ENCODE data around the gene SLC3A2.
"Not testable (repeated sequence)": the region's sequence is repeated elsewhere in the genome, so short reads cannot be mapped to it uniquely, and the experiment has no call there.

The SLC3A2 gene

DNA sequence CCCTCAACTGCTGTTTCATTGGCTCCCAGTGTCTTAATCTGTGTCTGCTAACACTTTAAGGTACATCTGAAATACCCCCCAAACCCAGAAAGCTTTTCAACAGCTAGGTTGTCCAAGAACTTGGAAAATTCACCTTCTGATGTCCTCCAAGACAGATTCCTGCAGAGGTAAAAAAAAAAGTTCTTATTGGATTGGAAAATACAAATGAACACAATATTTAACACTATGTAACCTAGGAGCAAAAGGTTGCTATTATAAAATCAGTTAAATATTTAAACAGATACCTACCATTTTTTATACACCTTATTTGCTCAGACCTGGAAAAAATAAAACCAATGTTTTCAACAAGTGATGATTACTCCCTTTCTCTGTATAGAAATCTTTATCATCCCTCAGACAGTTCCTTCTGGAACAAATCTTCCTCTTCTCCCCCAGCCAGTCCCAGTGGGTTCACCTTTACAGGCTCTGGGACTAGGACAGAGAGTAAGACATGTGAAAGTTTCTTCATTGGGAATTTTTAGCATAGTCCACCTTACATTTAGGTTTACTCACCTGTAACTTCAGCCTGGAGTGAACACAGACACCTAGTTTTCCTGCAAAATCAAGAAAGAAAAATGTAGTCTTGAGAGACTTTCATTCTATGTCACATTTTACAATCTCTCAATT lies 28.0 kb upstream of the SLC3A2 start:
- DNase-seq (ENCODE audit: low spot score) = no peak

GRCh38 chr11:62853279-62853965 lies 27.3 kb upstream of the SLC3A2 start:
- no peak for DNase-seq (ENCODE audit: low spot score)

- no peak for DNase-seq (ENCODE audit: low spot score)
Measured at GRCh38 chr11:62854013-62854824, 26.5 kb upstream of the SLC3A2 start.

DNA sequence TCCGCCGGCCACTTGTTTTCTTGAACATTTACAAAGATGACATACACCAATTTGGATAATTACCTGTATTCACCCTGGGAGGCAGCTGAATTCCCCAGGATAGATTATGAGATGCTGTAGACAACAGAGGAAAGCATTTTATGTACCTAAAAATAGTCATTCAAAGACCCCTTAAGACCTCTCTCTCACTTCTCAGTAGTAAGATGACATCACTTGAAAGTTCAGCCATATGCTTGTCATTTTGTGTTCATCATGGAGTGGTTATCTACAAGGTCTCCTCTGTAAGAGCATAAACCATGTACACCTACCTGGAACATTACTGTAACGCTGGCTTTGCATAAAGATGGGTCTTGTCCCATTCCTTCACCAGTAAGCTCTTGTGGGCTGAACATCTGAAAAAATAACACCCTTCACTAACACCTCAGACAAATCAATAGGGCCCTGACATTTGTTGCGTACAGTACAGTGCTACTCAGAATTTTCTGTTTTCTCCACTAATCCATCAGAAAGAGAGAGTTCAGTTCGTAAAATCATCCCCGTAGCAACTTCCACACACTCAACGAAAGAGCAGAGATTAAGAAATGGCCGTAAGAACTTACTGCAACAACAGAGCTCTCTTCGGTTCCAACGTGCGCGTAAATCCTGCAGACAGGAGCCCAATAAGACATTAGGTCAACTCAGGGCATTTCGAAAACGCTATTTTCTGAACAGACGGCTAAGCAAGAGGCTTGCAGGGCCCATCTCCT lies 25.7 kb upstream of the SLC3A2 start:
- no peak for DNase-seq (ENCODE audit: low spot score)

DNA sequence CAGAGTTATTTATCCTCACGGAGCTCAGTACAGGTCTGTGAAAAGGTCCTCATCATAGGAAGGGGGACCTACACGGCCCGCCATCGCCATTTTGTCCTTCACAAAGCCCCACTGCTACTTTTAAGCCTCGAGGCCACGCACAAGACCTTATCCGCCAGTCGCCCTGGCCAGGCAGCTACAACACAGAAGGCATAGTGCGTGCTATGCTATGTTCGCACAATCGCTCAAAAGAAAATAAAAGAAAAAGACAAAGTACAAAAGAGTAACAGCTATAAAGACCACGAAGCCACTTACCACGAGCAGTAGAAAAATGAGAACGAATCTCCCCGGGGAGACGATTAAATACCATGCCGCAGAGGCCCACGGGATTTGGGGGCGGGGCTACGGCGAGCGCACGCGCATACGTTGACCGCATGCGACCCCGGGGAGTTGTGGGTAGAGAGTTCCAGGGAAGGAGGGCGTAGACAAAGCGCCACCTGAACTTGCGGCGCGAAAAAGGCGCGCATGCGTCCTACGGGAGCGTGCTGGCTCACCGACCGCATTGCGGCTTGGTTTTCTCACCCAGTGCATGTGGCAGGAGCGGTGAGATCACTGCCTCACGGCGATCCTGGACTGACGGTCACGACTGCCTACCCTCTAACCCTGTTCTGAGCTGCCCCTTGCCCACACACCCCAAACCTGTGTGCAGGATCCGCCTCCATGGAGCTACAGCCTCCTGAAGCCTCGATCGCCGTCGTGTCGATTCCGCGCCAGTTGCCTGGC lies 24.9 kb upstream of the SLC3A2 start:
- DNase-seq (ENCODE audit: low spot score) = peak; percentile 99

DNA sequence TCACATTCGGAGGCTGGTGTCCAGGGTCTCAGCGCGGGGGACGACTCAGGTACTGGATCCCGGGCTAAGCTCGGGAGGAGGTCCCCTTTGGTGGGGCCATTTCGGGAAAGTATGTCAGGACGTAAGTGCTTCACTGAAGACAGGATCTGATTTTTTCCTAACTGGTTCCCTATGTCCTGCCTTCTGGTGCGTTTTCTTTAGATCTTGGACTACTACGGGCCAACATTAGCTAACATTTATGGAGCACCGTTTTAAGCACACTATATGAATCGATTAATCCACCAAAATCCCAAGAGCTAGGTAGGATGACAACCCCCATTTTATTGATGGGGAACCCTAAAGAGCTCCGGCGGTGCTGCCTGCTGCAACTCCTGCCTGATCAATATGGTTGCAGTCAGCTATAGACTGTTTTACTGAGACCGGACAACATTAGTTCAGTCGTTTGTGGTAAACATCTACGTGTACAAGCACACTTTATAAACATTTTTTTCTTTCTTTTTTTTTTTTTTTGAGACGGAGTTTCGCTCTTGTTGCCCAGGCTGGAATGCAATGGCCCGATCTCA lies 24.3 kb upstream of the SLC3A2 start:
- DNase-seq (ENCODE audit: low spot score) = no peak

GRCh38 chr11:62857541-62857982 lies 23.1 kb upstream of the SLC3A2 start:
- peak; percentile 55 for DNase-seq (ENCODE audit: low spot score)

DNA sequence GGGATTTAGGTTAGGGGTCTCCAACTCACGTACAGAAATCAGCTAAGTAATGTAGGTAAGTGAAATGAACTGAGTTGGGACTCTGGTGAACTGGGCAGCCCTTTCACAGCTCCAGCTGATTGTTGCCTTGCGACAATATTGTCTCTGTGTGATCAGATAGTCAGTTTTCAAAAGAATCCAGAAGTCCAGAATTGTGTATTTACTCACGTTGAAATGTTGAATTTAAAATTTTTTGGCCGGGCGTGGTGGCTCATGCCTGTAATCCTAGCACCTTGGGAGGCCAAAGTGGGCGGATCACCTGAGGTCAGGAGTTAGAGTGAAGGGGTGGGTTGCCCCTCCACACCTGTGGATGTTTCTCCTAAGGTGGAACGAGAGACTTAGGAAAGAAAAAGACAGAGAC lies 22.5 kb upstream of the SLC3A2 start:
- no peak for DNase-seq (ENCODE audit: low spot score)

DNA sequence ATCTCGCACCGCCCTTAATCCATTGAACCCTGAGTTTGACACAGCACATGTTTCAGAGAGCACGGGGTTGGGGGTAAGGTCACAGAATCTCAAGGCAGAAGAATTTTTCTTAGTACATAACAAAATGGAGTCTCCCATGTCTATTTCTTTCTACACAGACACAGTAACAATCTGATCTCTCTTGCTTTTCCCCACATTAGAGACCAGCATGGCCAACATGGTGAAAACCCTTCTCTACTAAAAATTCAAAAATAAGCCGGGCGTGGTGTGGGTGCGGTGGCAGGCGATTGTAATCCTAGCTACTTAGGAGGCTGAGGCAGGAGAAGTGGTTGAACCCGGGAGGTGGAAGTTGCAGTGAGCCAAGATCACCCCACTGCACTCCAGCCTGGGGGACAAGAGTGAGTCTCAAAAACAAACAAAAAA lies 21.4 kb upstream of the SLC3A2 start:
- DNase-seq (ENCODE audit: low spot score) = not testable (repeated sequence)

DNA sequence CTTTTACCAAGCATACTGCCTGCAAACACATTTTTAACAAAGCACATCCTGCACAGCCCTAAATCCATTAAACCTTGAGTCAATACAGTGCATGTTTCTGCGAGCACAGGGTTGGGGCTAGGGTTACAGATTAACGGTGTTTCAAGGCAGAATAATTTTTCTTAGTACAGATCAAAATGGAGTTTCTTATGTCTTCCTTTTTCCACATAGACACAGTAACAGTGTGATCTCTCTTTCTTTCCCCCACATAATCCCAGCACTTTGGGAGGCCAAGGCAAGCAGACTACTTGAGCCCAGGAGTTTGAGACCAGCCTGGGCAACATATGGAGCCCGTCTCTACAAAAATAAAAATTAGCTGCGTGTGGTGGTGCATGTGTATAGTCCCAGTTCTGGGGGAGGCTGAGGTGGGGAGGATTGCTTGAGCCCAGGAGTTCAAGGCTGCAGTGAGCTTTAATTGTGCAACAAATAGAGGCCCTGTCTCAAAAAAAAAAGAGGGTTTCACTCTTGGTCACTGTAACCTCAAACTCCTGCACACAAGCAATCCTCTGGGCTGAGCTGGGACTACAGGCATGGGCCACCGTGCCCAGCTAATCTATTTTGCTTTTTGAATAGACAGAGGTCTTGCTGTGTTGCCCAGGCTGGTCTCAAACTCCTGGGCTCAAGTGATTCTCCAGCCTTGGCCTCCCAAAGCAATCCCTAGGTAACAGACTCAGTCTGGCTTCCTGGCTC lies 19.7 kb upstream of the SLC3A2 start:
- DNase-seq (ENCODE audit: low spot score) = no peak

DNA sequence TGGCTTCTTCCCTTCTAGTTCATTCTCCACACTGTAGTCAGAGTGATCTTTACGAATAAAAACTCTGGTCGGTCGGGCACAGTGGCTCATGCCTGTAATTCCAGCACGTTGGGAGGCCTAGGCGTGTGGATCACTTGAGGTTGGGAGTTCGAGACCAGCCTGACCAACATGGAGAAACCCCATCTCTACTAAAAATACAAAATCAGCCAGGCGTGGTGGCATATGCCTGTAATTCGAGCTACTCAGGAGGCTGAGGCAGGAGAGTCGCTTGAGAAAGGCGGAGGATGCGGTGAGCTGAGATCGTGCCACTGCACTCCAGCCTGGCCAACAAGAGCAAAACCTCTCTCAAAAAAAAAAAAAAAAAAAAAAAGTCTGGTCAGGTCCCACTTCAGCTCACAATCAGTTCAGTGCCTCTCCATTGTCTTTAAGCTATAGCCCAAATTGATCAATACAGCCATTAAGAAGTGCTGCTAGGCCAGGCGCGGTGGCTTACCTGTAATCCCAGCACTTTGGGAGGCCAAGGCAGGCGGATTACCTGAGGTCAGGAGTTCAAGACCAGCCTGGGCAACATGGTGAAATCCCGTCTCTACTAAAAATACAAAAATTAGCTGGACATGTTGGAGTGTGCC lies 19.0 kb upstream of the SLC3A2 start:
- not testable (repeated sequence) for DNase-seq (ENCODE audit: low spot score)

DNA sequence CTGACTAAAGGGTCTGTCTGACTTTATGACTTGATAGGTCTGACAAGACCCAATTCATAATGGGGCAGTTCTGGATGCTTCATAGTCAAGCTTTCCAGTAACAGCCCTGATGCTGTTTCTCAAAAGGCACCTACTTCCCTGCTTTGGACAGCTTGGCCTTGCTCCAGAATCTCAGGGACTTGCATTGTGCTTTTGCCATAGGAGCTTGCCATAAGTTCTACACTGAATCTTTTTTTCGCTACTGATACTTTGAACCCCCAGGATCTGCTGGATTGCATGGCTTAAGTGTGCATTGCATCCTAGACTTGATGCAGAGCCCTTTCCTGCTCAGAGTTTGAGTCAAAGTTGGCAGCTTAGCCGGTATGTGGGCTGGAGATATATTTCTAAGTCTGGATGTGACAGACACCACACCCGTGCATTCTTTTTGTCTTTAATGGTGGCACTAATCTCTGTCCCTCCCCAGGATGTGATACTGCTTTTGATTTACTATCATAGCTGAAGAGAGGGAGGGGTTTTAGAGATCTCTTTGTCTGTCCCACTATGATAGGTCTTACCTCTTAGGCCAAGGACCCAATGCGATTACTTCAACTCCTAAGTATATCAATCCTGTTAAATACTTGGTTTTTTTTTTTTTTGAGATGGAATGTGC lies 16.9 kb upstream of the SLC3A2 start:
- no peak for DNase-seq (ENCODE audit: low spot score)

DNA sequence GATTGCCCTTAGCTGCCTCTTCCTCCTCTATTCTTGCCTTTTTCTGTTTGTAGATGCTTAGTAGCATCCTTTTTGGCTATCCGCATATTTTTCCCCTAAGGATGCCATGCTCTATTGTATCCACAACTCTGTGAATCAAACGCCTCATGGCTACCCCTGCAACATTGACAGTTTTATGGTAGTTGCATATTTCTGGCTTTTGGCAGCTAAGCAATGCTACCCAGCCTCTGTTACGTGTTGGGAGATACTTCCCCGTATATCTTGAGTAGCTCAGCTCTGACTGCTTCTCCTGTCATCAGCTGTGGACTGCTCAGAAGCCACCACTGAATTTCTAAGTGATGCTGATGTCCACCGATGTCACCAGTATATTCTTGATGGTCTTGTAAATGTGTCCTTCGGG lies 15.1 kb upstream of the SLC3A2 start:
- DNase-seq (ENCODE audit: low spot score) = no peak

- DNase-seq (ENCODE audit: low spot score) = no peak
Measured at GRCh38 chr11:62874851-62875250, 5.8 kb upstream of the SLC3A2 start.

- no peak for DNase-seq (ENCODE audit: low spot score)
Measured at GRCh38 chr11:62875698-62876478, 4.8 kb upstream of the SLC3A2 start.

GRCh38 chr11:62876712-62877111 lies 4.0 kb upstream of the SLC3A2 start:
- no peak for DNase-seq (ENCODE audit: low spot score)

DNA sequence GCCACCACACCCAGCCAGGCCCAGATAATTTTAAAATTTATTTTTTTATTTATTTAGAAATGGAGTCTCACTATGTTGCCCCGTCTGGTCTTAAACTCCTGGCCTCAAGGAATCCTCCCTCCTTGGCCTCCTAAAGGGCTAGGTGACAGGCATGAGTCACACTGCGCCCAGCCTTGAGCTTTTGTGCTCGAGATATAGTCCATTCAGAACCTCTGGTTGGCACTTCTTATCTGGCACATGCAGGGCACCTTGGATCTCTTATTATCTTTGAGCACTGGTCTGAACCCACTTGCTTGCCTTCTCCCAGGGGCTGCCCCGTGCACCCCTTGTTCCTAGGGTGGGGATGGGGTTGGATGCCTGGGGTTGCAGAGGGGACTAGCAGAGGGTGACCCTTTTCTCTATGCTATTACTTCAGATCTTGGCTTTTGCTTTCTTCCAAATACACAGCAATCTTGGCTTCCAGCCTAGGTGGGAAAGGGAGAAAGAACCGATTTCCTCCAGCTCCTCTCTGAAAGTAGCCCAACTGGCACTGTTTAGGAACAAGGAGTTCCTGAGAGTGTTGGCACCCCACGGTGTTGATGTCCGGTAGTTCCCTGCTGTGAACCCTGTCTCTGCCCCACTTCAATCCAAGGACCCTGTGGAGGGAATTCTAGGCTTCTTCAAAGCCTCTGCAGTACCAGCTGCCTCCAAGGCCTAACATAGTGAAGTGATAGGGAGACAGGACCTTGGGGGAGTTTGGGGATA lies 1.3 kb upstream of the SLC3A2 start:
- DNase-seq (ENCODE audit: low spot score) = no peak

Data from kidney tubule cell (primary cell).